Progenitor cell of endocrine pancreas (in vitro differentiated cells): ENCODE results near the gene P2RY12. TPM values are rescaled to one million over a fixed set of nuclear protein-coding genes. Genes with fewer than 3 reads are reported as not detected.

Experiments used
- DNase-seq: peaks from one replicate; pipeline ENCODE4 v3.0.0; 2021; ENCODE audit warnings: low spot score; ENCODE audit not compliant: unreplicated experiment
- H3K27ac Mint-ChIP-seq: 2 replicates; pipeline ENCODE4 v1.8.0; 2021; ENCODE audit warnings: mild to moderate bottlenecking, moderate library complexity, mixed read lengths
- H3K27me3 Mint-ChIP-seq: 2 replicates; pipeline ENCODE4 v1.8.0; 2021; ENCODE audit warnings: mixed read lengths
- H3K36me3 Mint-ChIP-seq: 2 replicates; pipeline ENCODE4 v1.8.0; 2022; ENCODE audit warnings: mixed read lengths; ENCODE audit not compliant: insufficient read depth
- H3K4me1 Mint-ChIP-seq: 2 replicates; pipeline ENCODE4 v1.8.0; 2021; ENCODE audit warnings: low read depth, mixed read lengths
- H3K4me3 Mint-ChIP-seq: 2 replicates; pipeline ENCODE4 v1.8.0; 2021; ENCODE audit warnings: low read depth, mild to moderate bottlenecking, moderate library complexity, mixed read lengths
- H3K9me3 Mint-ChIP-seq: 2 replicates; pipeline ENCODE4 v1.8.0; 2021; ENCODE audit warnings: low read depth, mixed read lengths
- CTCF ChIP-seq: fragments of 200-600 bp; sonication (generic); IDR thresholded peaks from one replicate; pipeline ENCODE4 v1.5.0; 2021; ENCODE audit warnings: antibody characterized with exemption, mild to moderate bottlenecking; ENCODE audit not compliant: unreplicated experiment
- total RNA-seq: library from RNA; stranded (reverse); gene quantifications from 2 replicates; pipeline ENCODE4 v1.2.1, GENCODE V29; 2021

Gene P2RY12
- total RNA-seq, 1 donor from 2014 or later = not detected

GRCh38 chr3:151331696-151332095 is 52.9 kb downstream of the P2RY12 start:
- Mint-ChIP-seq H3K4me3 (no peak overlapping the region), H3K27ac (no peak overlapping the region), H3K4me1 (no peaks in the 10 kb centered on the region), H3K27me3 (no peaks in the 10 kb centered on the region), H3K36me3 (no peaks in the 10 kb centered on the region), H3K9me3 (no peaks in the 10 kb centered on the region)
- no peak for DNase-seq
- no peak for TF ChIP-seq CTCF

GRCh38 chr3:151330899-151331298 is 53.7 kb downstream of the P2RY12 start:
- Mint-ChIP-seq H3K36me3 (no peaks in the 10 kb centered on the region), H3K9me3 (no peaks in the 10 kb centered on the region), H3K27ac (no peak overlapping the region), H3K27me3 (no peaks in the 10 kb centered on the region), H3K4me1 (no peaks in the 10 kb centered on the region), H3K4me3 (no peak overlapping the region)
- DNase-seq = no peak
- TF ChIP-seq CTCF = no peak

GRCh38 chr3:151330379-151330778 is 54.2 kb downstream of the P2RY12 start:
- Mint-ChIP-seq H3K27ac (no peak overlapping the region), H3K4me3 (no peak overlapping the region), H3K36me3 (no peaks in the 10 kb centered on the region), H3K27me3 (no peaks in the 10 kb centered on the region), H3K4me1 (no peaks in the 10 kb centered on the region), H3K9me3 (no peaks in the 10 kb centered on the region)
- DNase-seq = no peak
- no peak for TF ChIP-seq CTCF

- H3K27ac Mint-ChIP-seq = no peak within 1 kb of the TSS
- no peak for TF ChIP-seq CTCF
- DNase-seq = no peak
- no peaks in the 10 kb centered on the region for H3K36me3 Mint-ChIP-seq
- H3K9me3 Mint-ChIP-seq = no peaks in the 10 kb centered on the region
- H3K4me1 Mint-ChIP-seq = no peaks in the 10 kb centered on the region
- no peak within 1 kb of the TSS for H3K4me3 Mint-ChIP-seq
- H3K27me3 Mint-ChIP-seq = no peaks in the 10 kb centered on the region
Observed at GRCh38 chr3:151329363-151329762, 55.2 kb downstream of the P2RY12 start, which contains the start of gene P2RY13. P2RY13 (minus strand) TSS chr3:151329549; CDS start chr3:151329528, 21 bp downstream.

- H3K27me3 Mint-ChIP-seq = no peaks in the 10 kb centered on the region
- no peak overlapping the region for H3K27ac Mint-ChIP-seq
- no peak overlapping the region for H3K4me3 Mint-ChIP-seq
- H3K4me1 Mint-ChIP-seq = no peaks in the 10 kb centered on the region
- H3K36me3 Mint-ChIP-seq = no peaks in the 10 kb centered on the region
- TF ChIP-seq CTCF = no peak
- DNase-seq = no peak
- no peaks in the 10 kb centered on the region for H3K9me3 Mint-ChIP-seq
Observed at GRCh38 chr3:151328298-151328995, 56.1 kb downstream of the P2RY12 start.
